Endodermal cell (in vitro differentiated cells): ENCODE data around the gene SORL1. TPM values are rescaled to one million over a fixed set of nuclear protein-coding genes. Genes with fewer than 3 reads are reported as not detected.

Source experiments
- DNase-seq: peaks from one replicate; pipeline ENCODE4 v3.0.0-alpha.2; 2017
- H3K27ac ChIP-seq: 2 replicates; pipeline ENCODE4 v1.5.1; 2013; ENCODE audit warnings: mild to moderate bottlenecking, low read depth, low read length, moderate library complexity
- H3K27me3 ChIP-seq: 2 replicates; pipeline ENCODE4 v1.6.1; 2013; ENCODE audit warnings: mild to moderate bottlenecking, low read length, moderate library complexity; ENCODE audit not compliant: insufficient read depth, control insufficient read depth, poor library complexity, severe bottlenecking
- H3K36me3 ChIP-seq: 2 replicates; pipeline ENCODE4 v1.7.0; 2013; ENCODE audit warnings: mild to moderate bottlenecking, low read length, moderate library complexity; ENCODE audit not compliant: control insufficient read depth, insufficient read depth
- H3K4me1 ChIP-seq: one replicate; pipeline ENCODE4 v1.7.0; 2013; ENCODE audit warnings: low read length; ENCODE audit not compliant: control insufficient read depth, insufficient read depth
- H3K4me3 ChIP-seq: 2 replicates; pipeline ENCODE4 v1.5.1; 2013; ENCODE audit warnings: mild to moderate bottlenecking, low read length, moderate library complexity
- H3K9ac ChIP-seq: 2 replicates; pipeline ENCODE4 v1.6.1; 2013; ENCODE audit warnings: mild to moderate bottlenecking, low read length, moderate library complexity; ENCODE audit not compliant: poor library complexity, severe bottlenecking; ENCODE audit errors: extremely low read depth
- H3K9me3 ChIP-seq: 2 replicates; pipeline ENCODE4 v1.6.1; 2013; ENCODE audit warnings: mild to moderate bottlenecking, low read length, moderate library complexity; ENCODE audit not compliant: control insufficient read depth
- H3K27ac Mint-ChIP-seq: 2 replicates; pipeline ENCODE4 v1.8.0; 2020; ENCODE audit warnings: mixed read lengths
- H3K27me3 Mint-ChIP-seq: 2 replicates; pipeline ENCODE4 v1.8.0; 2021; ENCODE audit warnings: mild to moderate bottlenecking, mixed read lengths; ENCODE audit not compliant: insufficient read depth
- H3K36me3 Mint-ChIP-seq: 2 replicates; pipeline ENCODE4 v1.8.0; 2020; ENCODE audit warnings: low read depth, mixed read lengths
- H3K4me1 Mint-ChIP-seq: 2 replicates; pipeline ENCODE4 v1.8.0; 2020; ENCODE audit warnings: mixed read lengths
- H3K4me3 Mint-ChIP-seq: 2 replicates; pipeline ENCODE4 v1.8.0; 2020; ENCODE audit warnings: mild to moderate bottlenecking, moderate library complexity, mixed read lengths
- H3K9me3 Mint-ChIP-seq: 2 replicates; pipeline ENCODE4 v1.8.0; 2020; ENCODE audit warnings: mild to moderate bottlenecking, mixed read lengths
- WGBS, 2 experiments: methylation state at CpG; one replicate each; pipeline versions ENCODE4 v1.1.5 to v1.1.7; 2013; ENCODE audit warnings: missing lambda C conversion rate in 2 of 2, mixed read lengths in 1 of 2; ENCODE audit not compliant: insufficient coverage in 1 of 2, insufficient read length in 1 of 2; 5-methylcytosine and 5-hydroxymethylcytosine counted together
- total RNA-seq, 2 donors: library from RNA; stranded (reverse); fragmentation: NEBNext Ultra II Directional in 1 of 2; extraction: Animal tissue kit (Norgen Biotek cat#: 25700) in 1 of 2; gene quantifications; 2 replicates in 1 of 2; 3 replicates in 1 of 2; pipeline ENCODE4 v1.2.1, GENCODE V29; 2021
- TF ChIP-seq, protein P1 (sequence below): fragments of 200-600 bp; sonication (generic); conservative IDR thresholded peaks from 2 replicates; pipeline ENCODE4 v1.5.0; 2021; ENCODE audit warnings: antibody characterized with exemption, mild to moderate bottlenecking

SORL1 gene
- total RNA-seq, 2 donors from 2014 or later, result 56.4 to 57.5 TPM

- DNase-seq, result no peak
- peaks cover 19% of the 10 kb centered on the region for H3K4me1 Mint-ChIP-seq
- Histone ChIP-seq H3K4me3 (no peak overlapping the region), H3K9me3 (no peaks in the 10 kb centered on the region), H3K9ac (no peak overlapping the region), H3K36me3 (no peaks in the 10 kb centered on the region), H3K27me3 (no peaks in the 10 kb centered on the region), H3K4me1 (no peaks in the 10 kb centered on the region), H3K27ac (no peak overlapping the region)
- H3K27ac Mint-ChIP-seq, result no peak overlapping the region
- H3K36me3 Mint-ChIP-seq, result no peaks in the 10 kb centered on the region
- no peaks in the 10 kb centered on the region for H3K9me3 Mint-ChIP-seq
- TF ChIP-seq, protein P1, sequence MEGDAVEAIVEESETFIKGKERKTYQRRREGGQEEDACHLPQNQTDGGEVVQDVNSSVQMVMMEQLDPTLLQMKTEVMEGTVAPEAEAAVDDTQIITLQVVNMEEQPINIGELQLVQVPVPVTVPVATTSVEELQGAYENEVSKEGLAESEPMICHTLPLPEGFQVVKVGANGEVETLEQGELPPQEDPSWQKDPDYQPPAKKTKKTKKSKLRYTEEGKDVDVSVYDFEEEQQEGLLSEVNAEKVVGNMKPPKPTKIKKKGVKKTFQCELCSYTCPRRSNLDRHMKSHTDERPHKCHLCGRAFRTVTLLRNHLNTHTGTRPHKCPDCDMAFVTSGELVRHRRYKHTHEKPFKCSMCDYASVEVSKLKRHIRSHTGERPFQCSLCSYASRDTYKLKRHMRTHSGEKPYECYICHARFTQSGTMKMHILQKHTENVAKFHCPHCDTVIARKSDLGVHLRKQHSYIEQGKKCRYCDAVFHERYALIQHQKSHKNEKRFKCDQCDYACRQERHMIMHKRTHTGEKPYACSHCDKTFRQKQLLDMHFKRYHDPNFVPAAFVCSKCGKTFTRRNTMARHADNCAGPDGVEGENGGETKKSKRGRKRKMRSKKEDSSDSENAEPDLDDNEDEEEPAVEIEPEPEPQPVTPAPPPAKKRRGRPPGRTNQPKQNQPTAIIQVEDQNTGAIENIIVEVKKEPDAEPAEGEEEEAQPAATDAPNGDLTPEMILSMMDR, result no peak
- no CpG with 5 or more reads among the region's 1 CpG for WGBS, 2 experiments
- H3K27me3 Mint-ChIP-seq, result no peaks in the 10 kb centered on the region
- H3K4me3 Mint-ChIP-seq, result no peak overlapping the region
Measured at GRCh38 chr11:121667836-121668235, 215.7 kb downstream of the SORL1 start.

DNA sequence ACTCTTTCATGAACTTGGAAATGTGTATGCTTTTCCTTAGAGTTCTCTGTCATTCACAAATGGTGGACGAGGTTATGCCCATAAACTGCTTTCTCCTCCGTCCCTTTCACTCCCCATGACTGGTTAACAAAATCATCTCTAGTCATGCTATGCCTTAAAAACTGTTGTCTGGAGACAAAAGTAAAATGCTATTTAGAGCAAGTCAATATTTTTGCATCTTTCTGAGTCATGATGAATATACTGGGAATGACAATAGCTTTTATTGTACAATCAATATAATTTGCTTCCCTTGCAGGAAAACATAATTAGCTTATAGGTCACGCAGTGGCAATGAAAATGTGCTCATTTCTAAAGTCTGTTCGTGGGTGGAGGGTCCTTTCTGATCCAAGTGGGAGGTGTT lies 217.3 kb downstream of the SORL1 start:
- Mint-ChIP-seq H3K36me3 (no peaks in the 10 kb centered on the region), H3K9me3 (no peaks in the 10 kb centered on the region), H3K4me3 (no peak overlapping the region), H3K27me3 (no peaks in the 10 kb centered on the region), H3K27ac (no peak overlapping the region), H3K4me1 (peaks cover 20% of the 10 kb centered on the region)
- Histone ChIP-seq H3K9me3 (no peaks in the 10 kb centered on the region), H3K36me3 (no peaks in the 10 kb centered on the region), H3K9ac (no peak overlapping the region), H3K27ac (no peak overlapping the region), H3K4me1 (no peaks in the 10 kb centered on the region), H3K4me3 (no peak overlapping the region), H3K27me3 (no peaks in the 10 kb centered on the region)
- TF ChIP-seq, protein P1, result no peak
- 93 to 100% methylated on average over 1 to 4 of the region's 4 CpGs for WGBS, 2 experiments
- DNase-seq, result no peak

DNA sequence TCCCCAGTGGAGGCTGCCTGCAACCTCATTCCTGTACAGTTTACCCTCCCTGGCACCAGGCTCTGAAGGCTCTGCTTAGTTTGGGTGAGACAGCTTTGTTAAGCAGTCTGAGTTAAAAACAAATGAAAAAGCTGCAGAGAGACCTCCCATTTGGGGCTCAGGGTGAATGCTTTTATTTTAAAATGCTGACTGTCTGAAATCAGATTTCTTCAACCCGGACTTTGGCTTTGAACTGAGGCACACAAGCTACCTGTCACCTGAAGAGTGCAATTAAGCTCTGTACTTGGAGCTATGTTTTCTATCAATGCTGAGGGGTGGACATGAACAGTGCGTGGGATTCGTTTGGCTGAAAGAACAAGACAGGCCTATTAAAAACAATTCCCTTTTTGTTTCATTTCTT lies 218.2 kb downstream of the SORL1 start:
- Mint-ChIP-seq H3K4me3 (no peak overlapping the region), H3K27ac (no peak overlapping the region), H3K4me1 (peaks cover 26% of the 10 kb centered on the region), H3K36me3 (no peaks in the 10 kb centered on the region), H3K9me3 (no peaks in the 10 kb centered on the region), H3K27me3 (no peaks in the 10 kb centered on the region)
- DNase-seq, result no peak
- Histone ChIP-seq H3K4me3 (no peak overlapping the region), H3K9me3 (no peaks in the 10 kb centered on the region), H3K9ac (no peak overlapping the region), H3K27me3 (no peaks in the 10 kb centered on the region), H3K27ac (no peak overlapping the region), H3K4me1 (no peaks in the 10 kb centered on the region), H3K36me3 (no peaks in the 10 kb centered on the region)
- TF ChIP-seq, protein P1, result no peak
- 92 to 97% methylated on average over 1 to 3 of the region's 3 CpGs for WGBS, 2 experiments
